Endothelial cell of umbilical vein (primary cell): ENCODE results near the gene MBD6. TPM values are rescaled to one million over a fixed set of nuclear protein-coding genes. Genes with fewer than 3 reads are reported as not detected.

Experiments
- BruUV-seq: library from RNA; stranded (reverse); fragments of 400-500 nt; replicated peaks from 2 replicates; lab custom pipeline; 2021; lab: Mats Ljungman, UMichigan
- CTCF ChIA-PET: fragments of 300-600, 350-600 bp; sonication (Branson Sonifier 250); formaldehyde crosslinking; loops from one replicate; lab custom pipeline; 2021; ENCODE audit warnings: antibody characterized with exemption, inconsistent platforms; lab: Charles Lee
- POLR2A ChIA-PET: fragments of 300-600, 350-600 bp; sonication (Branson Sonifier 250); formaldehyde crosslinking; loops from one replicate; lab custom pipeline; 2021; ENCODE audit warnings: antibody characterized with exemption, inconsistent platforms; lab: Charles Lee
- DNase-seq: peaks from one replicate; pipeline ENCODE4 v3.0.0-alpha.2; 2011; ENCODE audit warnings: low read depth, low spot score
- FAIRE-seq: peaks from 2 replicates; lab custom pipeline; 2011; peaks lifted over from hg19 to GRCh38; lab: Jason Lieb, UNC
- H2AFZ ChIP-seq: 2 replicates; pipeline ENCODE4 v1.6.0; 2012; ENCODE audit warnings: low read depth, low read length, control low read depth, inconsistent platforms
- H3K27ac ChIP-seq: 2 replicates; pipeline ENCODE4 v1.5.1; 2011; ENCODE audit warnings: low read depth, mild to moderate bottlenecking, control low read depth, low read length, moderate library complexity; ENCODE audit not compliant: insufficient read depth
- H3K27me3 ChIP-seq, 2 experiments: 2 replicates each; pipeline versions ENCODE4 v1.6.0 to v1.6.1; 2011; ENCODE audit warnings: low read length in 2 of 2, mixed read lengths in 1 of 2; ENCODE audit not compliant: control insufficient read depth in 2 of 2, insufficient read depth in 2 of 2
- H3K36me3 ChIP-seq, 2 experiments: 2 replicates in 1 of 2; 3 replicates in 1 of 2; pipeline ENCODE4 v1.5.1; 2011; ENCODE audit warnings: low read length in 2 of 2, mild to moderate bottlenecking in 1 of 2, moderate library complexity in 1 of 2; ENCODE audit not compliant: control insufficient read depth in 2 of 2, insufficient read depth in 2 of 2; ENCODE audit errors: extremely low read depth in 1 of 2
- H3K4me1 ChIP-seq: 3 replicates; pipeline ENCODE4 v1.5.1; 2011; ENCODE audit warnings: mild to moderate bottlenecking, low read length; ENCODE audit not compliant: control insufficient read depth, insufficient read depth; ENCODE audit errors: extremely low read depth
- H3K4me2 ChIP-seq: 2 replicates; pipeline ENCODE4 v1.6.1; 2011; ENCODE audit warnings: low read length, control low read depth, mixed read lengths; ENCODE audit not compliant: insufficient read depth
- H3K4me3 ChIP-seq, 3 experiments: fragments of 200-600 bp in 1 of 3; sonication (generic), shearing (Covaris generic) in 1 of 3; replicated peaks in 1 of 3; 2 replicates each; pipeline ENCODE4 v1.5.1; 2011 to 2016; ENCODE audit warnings: control low read depth in 3 of 3, low read length in 3 of 3, mild to moderate bottlenecking in 2 of 3, inconsistent platforms in 1 of 3, low read depth in 1 of 3, moderate library complexity in 1 of 3; ENCODE audit not compliant: insufficient read depth in 1 of 3
- H3K79me2 ChIP-seq: 2 replicates; pipeline ENCODE4 v1.6.0; 2012; ENCODE audit warnings: low read length, inconsistent platforms; ENCODE audit not compliant: control insufficient read depth, insufficient read depth
- H3K9ac ChIP-seq: replicated peaks from 2 replicates; pipeline ENCODE3; 2011; ENCODE audit warnings: low read length, control low read depth; ENCODE audit not compliant: insufficient read depth; ENCODE audit errors: extremely low read depth
- H3K9me1 ChIP-seq: replicated peaks from 3 replicates; pipeline ENCODE4 v1.6.0; 2011; ENCODE audit warnings: mild to moderate bottlenecking, low read length; ENCODE audit not compliant: control insufficient read depth, insufficient read depth; ENCODE audit errors: extremely low read depth
- H3K9me3 ChIP-seq: replicated peaks from 2 replicates; pipeline ENCODE4 v1.5.1; 2012; ENCODE audit warnings: low read length, inconsistent platforms; ENCODE audit not compliant: control insufficient read depth, insufficient read depth
- H4K20me1 ChIP-seq: replicated peaks from 2 replicates; pipeline ENCODE3; 2011; ENCODE audit warnings: mild to moderate bottlenecking, low read length; ENCODE audit not compliant: control insufficient read depth, insufficient read depth; ENCODE audit errors: extremely low read depth
- CTCF ChIP-seq, 2 donors: IDR thresholded peaks; 1 replicate in 1 of 2; 2 replicates in 1 of 2; pipeline ENCODE4 v1.5.1; 2011; ENCODE audit warnings: low read length in 2 of 2, mild to moderate bottlenecking in 2 of 2, moderate library complexity in 2 of 2, control low read depth in 1 of 2, inconsistent platforms in 1 of 2, low read depth in 1 of 2; ENCODE audit not compliant: insufficient read depth in 1 of 2; ENCODE audit errors: extremely low read depth in 1 of 2
- EZH2 ChIP-seq: IDR thresholded peaks from 2 replicates; pipeline ENCODE4 v1.6.1; 2012; ENCODE audit warnings: borderline replicate concordance, low read depth, mild to moderate bottlenecking, moderate library complexity, low read length, inconsistent platforms; ENCODE audit not compliant: severe bottlenecking
- FOS ChIP-seq: IDR thresholded peaks from 2 replicates; pipeline ENCODE4 v1.6.1; 2011; ENCODE audit warnings: mild to moderate bottlenecking, low read length, moderate library complexity, borderline replicate concordance; ENCODE audit not compliant: insufficient read depth
- GATA2 ChIP-seq: IDR thresholded peaks from 2 replicates; pipeline ENCODE4 v1.7.0; 2011; ENCODE audit warnings: low read depth, mild to moderate bottlenecking, moderate library complexity, mixed read lengths, low read length; ENCODE audit not compliant: insufficient read length, insufficient read depth
- JUN ChIP-seq: IDR thresholded peaks from 2 replicates; pipeline ENCODE4 v1.6.1; 2011; ENCODE audit warnings: borderline replicate concordance, low read depth; ENCODE audit not compliant: insufficient read length, insufficient read depth
- MAX ChIP-seq: IDR thresholded peaks from 2 replicates; pipeline ENCODE4 v1.6.1; 2011; ENCODE audit not compliant: insufficient read depth, insufficient read length
- MYC ChIP-seq: IDR thresholded peaks from one replicate; pipeline ENCODE4 v1.6.1; 2011; ENCODE audit warnings: mild to moderate bottlenecking, low read depth, low read length
- POLR2A ChIP-seq: IDR thresholded peaks from 2 replicates; pipeline ENCODE4 v1.6.1; 2012; ENCODE audit warnings: low read depth, mild to moderate bottlenecking, control low read depth, low read length
- POLR2AphosphoS5 ChIP-seq: IDR thresholded peaks from 2 replicates; pipeline ENCODE4 v1.6.1; 2012; ENCODE audit warnings: low read depth, mild to moderate bottlenecking, control low read depth, low read length, moderate library complexity; ENCODE audit not compliant: insufficient read depth
- dilution Hi-C: fragments of 300-500 bp; cut with MboI; formaldehyde crosslinking; loops from one replicate; pipeline ENCODE4 v1.15.0; 2019; ENCODE audit warnings: low sequenced_read_pairs; ENCODE audit not compliant: extremely low pct_ligation_motif_present
- intact Hi-C: fragments of 100-400 bp; cut with micrococcal nuclease; formaldehyde crosslinking; loops from one replicate; pipeline ENCODE4 v1.10.0; 2022
- polyA plus RNA-seq, 4 experiments: library from polyadenylated mRNA; depleted of rRNA in 3 of 4; stranded (reverse) in 3 of 4; unstranded in 1 of 4; fragments of >200 nt; gene quantifications; 2 replicates each; pipeline versions ENCODE4 v1.2.1 to v1.2.3, GENCODE V29; 2011 to 2012; ENCODE audit warnings: missing spikeins in 1 of 4
- total RNA-seq: library from RNA; stranded (reverse); gene quantifications from 2 replicates; pipeline ENCODE4 v1.2.3, GENCODE V29; 2021

MBD6 gene
- total and polyA plus RNA-seq, 2 donors (not counting 3 experiments of a cell fraction or from before 2014, with no cell fraction given): 10.6 to 95.2 TPM

GRCh38 chr12:57474430-57474829 is 48.2 kb upstream of the MBD6 start:
- no peak overlapping the region for H3K4me3 ChIP-seq
- POLR2A ChIA-PET: no interaction called here
- no peak overlapping the region for H3K4me2 ChIP-seq
- intact Hi-C loops (no loop called here), dilution Hi-C loops (no loop called here)
- no peak overlapping the region for H2AFZ ChIP-seq
- H3K27ac ChIP-seq: no peak overlapping the region
- H3K9me1 ChIP-seq: no peaks in the 10 kb centered on the region
- no TSS peak for BruUV-seq
- no peaks in the 10 kb centered on the region for H3K36me3 ChIP-seq
- H3K4me1 ChIP-seq: peaks cover 8% of the 10 kb centered on the region
- H4K20me1 ChIP-seq: no peaks in the 10 kb centered on the region
- FAIRE-seq (no peak), DNase-seq (no peak)
- H3K9me3 ChIP-seq: no peaks in the 10 kb centered on the region
- H3K79me2 ChIP-seq: no peaks in the 10 kb centered on the region
- H3K27me3 ChIP-seq: peaks cover 48 to 66% of the 10 kb centered on the region in 2 experiments
- H3K9ac ChIP-seq: no peak overlapping the region
- CTCF ChIA-PET: interaction anchor here (1.2 to 2.8 kb wide), 5 partner anchors 9 to 109 kb away, joined by 3 to 18 read pairs (median 4); partner anchors contain the start of genes GLI1 and MARS1
- TF ChIP-seq MYC (no peak), MAX (no peak), POLR2A (no peak), GATA2 (no peak), POLR2AphosphoS5 (no peak), FOS (no peak), JUN (no peak), EZH2 (no peak), CTCF (IDR thresholded peaks at IDR 0.05; ENCODE audit: extremely low read depth in 1 of 2, insufficient read depth in 1 of 2, low read depth in 1 of 2, low read length in 2 of 2) (no peak)
